HepG2 (cell line): Measurements from ENCODE around the gene TMEM127. TPM values are rescaled to one million over a fixed set of nuclear protein-coding genes. Genes with fewer than 3 reads are reported as not detected.

Source experiments
- BRCA1 ChIP-seq: sonication (generic); formaldehyde crosslinking; IDR thresholded peaks from 2 replicates; pipeline ENCODE4 v1.4.0; 2020; ENCODE audit warnings: missing genetic modification reagents
- ELF4 ChIP-seq: sonication (generic); formaldehyde crosslinking; IDR thresholded peaks from 2 replicates; pipeline ENCODE4 v1.5.0; 2020; ENCODE audit warnings: missing genetic modification reagents, mild to moderate bottlenecking, moderate library complexity, borderline replicate concordance
- ETV6 ChIP-seq: sonication (generic); formaldehyde crosslinking; conservative IDR thresholded peaks from 2 replicates; pipeline ENCODE4 v1.4.0; 2020; ENCODE audit warnings: missing genetic modification reagents
- GZF1 ChIP-seq: sonication (generic); formaldehyde crosslinking; IDR thresholded peaks from 2 replicates; pipeline ENCODE4 v1.5.1; 2020; ENCODE audit warnings: mild to moderate bottlenecking, missing genetic modification reagents
- NCOA5 ChIP-seq: sonication (generic); formaldehyde crosslinking; IDR thresholded peaks from 2 replicates; pipeline ENCODE4 v1.4.0; 2020; ENCODE audit warnings: missing genetic modification reagents
- NFRKB ChIP-seq: fragments of 450-650 bp; IDR thresholded peaks from 2 replicates; pipeline ENCODE4 v1.6.1; 2017
- SP5 ChIP-seq: IDR thresholded peaks from 2 replicates; pipeline ENCODE4 v1.6.1; 2016; ENCODE audit warnings: low read depth, borderline replicate concordance
- TBX3 ChIP-seq: fragments of 450-650 bp; IDR thresholded peaks from 2 replicates; pipeline ENCODE4 v1.6.1; 2017; ENCODE audit warnings: antibody characterized with exemption, mild to moderate bottlenecking, inconsistent platforms, borderline replicate concordance
- TEAD2 ChIP-seq: sonication (generic); formaldehyde crosslinking; IDR thresholded peaks from 2 replicates; pipeline ENCODE4 v1.9.0; 2021; ENCODE audit warnings: missing genetic modification reagents
- TSC22D2 ChIP-seq: sonication (generic); formaldehyde crosslinking; IDR thresholded peaks from 2 replicates; pipeline ENCODE4 v1.5.1; 2020; ENCODE audit warnings: missing genetic modification reagents, mild to moderate bottlenecking, borderline replicate concordance
- ZEB1 ChIP-seq: IDR thresholded peaks from 2 replicates; pipeline ENCODE4 v1.6.1; 2012; ENCODE audit warnings: mild to moderate bottlenecking, low read depth, inconsistent platforms; ENCODE audit not compliant: insufficient replicate concordance
- ZNF670 ChIP-seq: sonication (generic); formaldehyde crosslinking; IDR thresholded peaks from 2 replicates; pipeline ENCODE4 v1.8.0; 2022; ENCODE audit warnings: mild to moderate bottlenecking, missing genetic modification reagents, borderline replicate concordance
- polyA plus RNA-seq, 8 experiments: library from polyadenylated mRNA; depleted of rRNA in 3 of 8; stranded (reverse) in 7 of 8; unstranded in 1 of 8; fragments of >200 nt; fragmentation: Illumina TruSeq in 4 of 8; extraction: Trizol in 4 of 8; gene quantifications; 2 replicates each; pipeline versions ENCODE4 v1.2.1 to v1.2.3, GENCODE V29; 2011 to 2016; ENCODE audit warnings: low read depth in 4 of 8, missing spikeins in 1 of 8, mixed read lengths in 1 of 8; ENCODE audit not compliant: insufficient read depth in 1 of 8
- total RNA-seq, 5 experiments: library from RNA; depleted of rRNA; stranded (reverse); fragments of >200 nt; fragmentation: Illumina TruSeq; extraction: Trizol; gene quantifications; 2 replicates each; pipeline ENCODE4 v1.2.3, GENCODE V29; 2016; ENCODE audit warnings: low read depth in 1 of 5
- TF ChIP-seq, protein P1 (sequence below): sonication (generic); formaldehyde crosslinking; IDR thresholded peaks from 2 replicates; pipeline ENCODE4 v1.4.0; 2020; ENCODE audit warnings: low read depth, mild to moderate bottlenecking, missing genetic modification reagents
- TF ChIP-seq, protein P2 (sequence below): sonication (generic); IDR thresholded peaks from 2 replicates; pipeline ENCODE4 v1.6.1; 2016; ENCODE audit warnings: low read depth, borderline replicate concordance
- TF ChIP-seq, protein P3 (sequence below): sonication (generic); formaldehyde crosslinking; conservative IDR thresholded peaks from 2 replicates; pipeline ENCODE4 v1.8.0; 2022; ENCODE audit warnings: low read depth, missing genetic modification reagents
- TF ChIP-seq, protein P4 (sequence below): sonication (generic); formaldehyde crosslinking; IDR thresholded peaks from 2 replicates; pipeline ENCODE4 v1.8.0; 2022; ENCODE audit warnings: mild to moderate bottlenecking, missing genetic modification reagents; ENCODE audit not compliant: insufficient replicate concordance
- TF ChIP-seq, protein P5 (sequence below), 2 experiments: sonication (generic) in 1 of 2; formaldehyde crosslinking in 1 of 2; IDR thresholded peaks; 2 replicates each; pipeline versions ENCODE4 v1.6.1 to v1.9.0; 2014 to 2022; ENCODE audit warnings: antibody characterized with exemption in 1 of 2, borderline replicate concordance in 1 of 2, inconsistent platforms in 1 of 2, low read depth in 1 of 2, missing genetic modification reagents in 1 of 2

Gene TMEM127
- total and polyA plus RNA-seq, 2 of the 13 experiments (the other 11 are each of a cell fraction or from before 2014, with no cell fraction given) = 21.5 to 33.9 TPM

DNA sequence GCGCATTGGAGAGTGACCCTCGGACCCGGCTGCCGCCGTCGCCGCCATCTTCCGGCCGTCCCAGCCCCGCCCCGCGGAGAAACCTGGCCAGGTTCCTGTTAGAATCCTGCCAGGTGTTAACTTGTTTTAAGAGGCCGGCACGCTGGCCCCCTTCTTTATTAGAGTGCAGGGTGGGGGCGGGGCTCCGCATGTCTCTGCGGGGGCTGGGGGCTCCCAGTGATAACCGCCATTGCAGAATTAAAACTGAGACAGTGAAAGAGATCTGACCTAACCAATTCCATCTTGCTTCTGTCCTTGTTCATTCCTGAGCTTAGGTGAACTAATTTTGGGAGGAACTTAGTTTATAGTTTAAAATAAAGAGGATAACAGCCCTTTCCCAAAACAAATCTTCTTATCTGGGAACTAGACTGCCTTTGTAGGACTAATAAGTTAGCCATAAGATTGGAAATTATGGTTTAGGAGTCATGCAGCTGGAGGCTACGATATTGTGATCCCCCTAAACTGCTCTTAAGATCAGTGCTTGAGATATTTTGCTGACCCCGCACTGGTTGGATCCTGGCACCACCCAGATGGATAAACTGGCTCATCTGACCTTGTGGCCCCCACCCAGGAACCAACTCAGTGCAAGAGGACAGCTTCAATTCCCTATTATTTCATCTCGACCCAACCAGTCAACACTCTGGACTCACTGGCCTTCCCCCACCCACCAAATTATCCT is 56.6 kb downstream of the TMEM127 start (continued):
- TF ChIP-seq, protein P1, sequence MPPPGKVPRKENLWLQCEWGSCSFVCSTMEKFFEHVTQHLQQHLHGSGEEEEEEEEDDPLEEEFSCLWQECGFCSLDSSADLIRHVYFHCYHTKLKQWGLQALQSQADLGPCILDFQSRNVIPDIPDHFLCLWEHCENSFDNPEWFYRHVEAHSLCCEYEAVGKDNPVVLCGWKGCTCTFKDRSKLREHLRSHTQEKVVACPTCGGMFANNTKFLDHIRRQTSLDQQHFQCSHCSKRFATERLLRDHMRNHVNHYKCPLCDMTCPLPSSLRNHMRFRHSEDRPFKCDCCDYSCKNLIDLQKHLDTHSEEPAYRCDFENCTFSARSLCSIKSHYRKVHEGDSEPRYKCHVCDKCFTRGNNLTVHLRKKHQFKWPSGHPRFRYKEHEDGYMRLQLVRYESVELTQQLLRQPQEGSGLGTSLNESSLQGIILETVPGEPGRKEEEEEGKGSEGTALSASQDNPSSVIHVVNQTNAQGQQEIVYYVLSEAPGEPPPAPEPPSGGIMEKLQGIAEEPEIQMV (CRISPR knock-in tag) = no peak
- TF ChIP-seq, protein P2, sequence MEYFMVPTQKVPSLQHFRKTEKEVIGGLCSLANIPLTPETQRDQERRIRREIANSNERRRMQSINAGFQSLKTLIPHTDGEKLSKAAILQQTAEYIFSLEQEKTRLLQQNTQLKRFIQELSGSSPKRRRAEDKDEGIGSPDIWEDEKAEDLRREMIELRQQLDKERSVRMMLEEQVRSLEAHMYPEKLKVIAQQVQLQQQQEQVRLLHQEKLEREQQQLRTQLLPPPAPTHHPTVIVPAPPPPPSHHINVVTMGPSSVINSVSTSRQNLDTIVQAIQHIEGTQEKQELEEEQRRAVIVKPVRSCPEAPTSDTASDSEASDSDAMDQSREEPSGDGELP = no peak
- TF ChIP-seq TBX3 (0 out of 2 replicates have a peak, but pooled peaks have one; percentile 2), TSC22D2 (CRISPR knock-in tag) (no peak), BRCA1 (CRISPR knock-in tag) (no peak; the same call in 1 of the 2 replicates), TEAD2 (CRISPR knock-in tag) (no peak), SP5 (CRISPR knock-in tag) (peak; percentile 79), ZNF670 (CRISPR knock-in tag) (no peak), ELF4 (peak; percentile 62; the same call in 1 of the 2 replicates), GZF1 (no peak), NCOA5 (CRISPR knock-in tag) (no peak), NFRKB (no peak), ZEB1 (peak; percentile 63), ETV6 (CRISPR knock-in tag) (0 out of 2 replicates have a peak, but pooled peaks have one; percentile 3)
- TF ChIP-seq, protein P3, sequence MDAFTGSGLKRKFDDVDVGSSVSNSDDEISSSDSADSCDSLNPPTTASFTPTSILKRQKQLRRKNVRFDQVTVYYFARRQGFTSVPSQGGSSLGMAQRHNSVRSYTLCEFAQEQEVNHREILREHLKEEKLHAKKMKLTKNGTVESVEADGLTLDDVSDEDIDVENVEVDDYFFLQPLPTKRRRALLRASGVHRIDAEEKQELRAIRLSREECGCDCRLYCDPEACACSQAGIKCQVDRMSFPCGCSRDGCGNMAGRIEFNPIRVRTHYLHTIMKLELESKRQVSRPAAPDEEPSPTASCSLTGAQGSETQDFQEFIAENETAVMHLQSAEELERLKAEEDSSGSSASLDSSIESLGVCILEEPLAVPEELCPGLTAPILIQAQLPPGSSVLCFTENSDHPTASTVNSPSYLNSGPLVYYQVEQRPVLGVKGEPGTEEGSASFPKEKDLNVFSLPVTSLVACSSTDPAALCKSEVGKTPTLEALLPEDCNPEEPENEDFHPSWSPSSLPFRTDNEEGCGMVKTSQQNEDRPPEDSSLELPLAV (CRISPR knock-in tag) = no peak
- TF ChIP-seq, protein P4, sequence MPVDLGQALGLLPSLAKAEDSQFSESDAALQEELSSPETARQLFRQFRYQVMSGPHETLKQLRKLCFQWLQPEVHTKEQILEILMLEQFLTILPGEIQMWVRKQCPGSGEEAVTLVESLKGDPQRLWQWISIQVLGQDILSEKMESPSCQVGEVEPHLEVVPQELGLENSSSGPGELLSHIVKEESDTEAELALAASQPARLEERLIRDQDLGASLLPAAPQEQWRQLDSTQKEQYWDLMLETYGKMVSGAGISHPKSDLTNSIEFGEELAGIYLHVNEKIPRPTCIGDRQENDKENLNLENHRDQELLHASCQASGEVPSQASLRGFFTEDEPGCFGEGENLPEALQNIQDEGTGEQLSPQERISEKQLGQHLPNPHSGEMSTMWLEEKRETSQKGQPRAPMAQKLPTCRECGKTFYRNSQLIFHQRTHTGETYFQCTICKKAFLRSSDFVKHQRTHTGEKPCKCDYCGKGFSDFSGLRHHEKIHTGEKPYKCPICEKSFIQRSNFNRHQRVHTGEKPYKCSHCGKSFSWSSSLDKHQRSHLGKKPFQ (CRISPR knock-in tag) = no peak
- TF ChIP-seq, protein P5, sequence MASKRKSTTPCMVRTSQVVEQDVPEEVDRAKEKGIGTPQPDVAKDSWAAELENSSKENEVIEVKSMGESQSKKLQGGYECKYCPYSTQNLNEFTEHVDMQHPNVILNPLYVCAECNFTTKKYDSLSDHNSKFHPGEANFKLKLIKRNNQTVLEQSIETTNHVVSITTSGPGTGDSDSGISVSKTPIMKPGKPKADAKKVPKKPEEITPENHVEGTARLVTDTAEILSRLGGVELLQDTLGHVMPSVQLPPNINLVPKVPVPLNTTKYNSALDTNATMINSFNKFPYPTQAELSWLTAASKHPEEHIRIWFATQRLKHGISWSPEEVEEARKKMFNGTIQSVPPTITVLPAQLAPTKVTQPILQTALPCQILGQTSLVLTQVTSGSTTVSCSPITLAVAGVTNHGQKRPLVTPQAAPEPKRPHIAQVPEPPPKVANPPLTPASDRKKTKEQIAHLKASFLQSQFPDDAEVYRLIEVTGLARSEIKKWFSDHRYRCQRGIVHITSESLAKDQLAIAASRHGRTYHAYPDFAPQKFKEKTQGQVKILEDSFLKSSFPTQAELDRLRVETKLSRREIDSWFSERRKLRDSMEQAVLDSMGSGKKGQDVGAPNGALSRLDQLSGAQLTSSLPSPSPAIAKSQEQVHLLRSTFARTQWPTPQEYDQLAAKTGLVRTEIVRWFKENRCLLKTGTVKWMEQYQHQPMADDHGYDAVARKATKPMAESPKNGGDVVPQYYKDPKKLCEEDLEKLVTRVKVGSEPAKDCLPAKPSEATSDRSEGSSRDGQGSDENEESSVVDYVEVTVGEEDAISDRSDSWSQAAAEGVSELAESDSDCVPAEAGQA (IDR thresholded peaks at IDR 0.05; ENCODE audit: low read depth) = no peak; the same call in 1 of the 2 replicates
- TF ChIP-seq, protein P5 (CRISPR knock-in tag; IDR thresholded peaks at IDR 0.05; ENCODE audit: borderline replicate concordance) = 0 out of 2 replicates have a peak, but pooled peaks have one; percentile 27
